Epithelial cell of proximal tubule (primary cell): Measurements from ENCODE around the gene BMP2K. TPM values are rescaled to one million over a fixed set of nuclear protein-coding genes. Genes with fewer than 3 reads are reported as not detected.

ENCODE experiments used
- DNase-seq: peaks from one replicate; pipeline ENCODE4 v3.0.0-alpha.2; 2011; ENCODE audit warnings: low read depth
- H3K4me3 ChIP-seq: 2 replicates; pipeline ENCODE4 v1.5.1; 2011; ENCODE audit warnings: low read depth, mild to moderate bottlenecking, low read length
- CTCF ChIP-seq: conservative IDR thresholded peaks from 2 replicates; pipeline ENCODE4 v1.5.1; 2012; ENCODE audit warnings: low read depth, mild to moderate bottlenecking, low read length
- total RNA-seq: library from RNA; depleted of rRNA; stranded (reverse); fragments of >200 nt; gene quantifications from 2 replicates; pipeline ENCODE4 v1.2.3, GENCODE V29; 2015

The BMP2K gene
- total RNA-seq, 1 donor from 2014 or later: 11.8 TPM

GRCh38 chr4:78763251-78763650 lies 12.9 kb upstream of the BMP2K start:
- TF ChIP-seq CTCF: no peak
- H3K4me3 ChIP-seq: no peak overlapping the region
- no peak for DNase-seq

- no peak for TF ChIP-seq CTCF
- H3K4me3 ChIP-seq: no peak overlapping the region
- DNase-seq: no peak
These were observed 12.3 kb upstream of the BMP2K start for GRCh38 chr4:78763763-78764387.

- no peak for DNase-seq
- no peak for TF ChIP-seq CTCF
- H3K4me3 ChIP-seq: no peak overlapping the region
These were observed 11.6 kb upstream of the BMP2K start for GRCh38 chr4:78764498-78764961.

- no peak for TF ChIP-seq CTCF
- no peak overlapping the region for H3K4me3 ChIP-seq
- no peak for DNase-seq
These were observed 10.6 kb upstream of the BMP2K start for GRCh38 chr4:78765432-78766006.

GRCh38 chr4:78766026-78766425 lies 10.1 kb upstream of the BMP2K start:
- H3K4me3 ChIP-seq: no peak overlapping the region
- no peak for DNase-seq
- TF ChIP-seq CTCF: no peak

- TF ChIP-seq CTCF: no peak
- DNase-seq: no peak
- H3K4me3 ChIP-seq: no peak overlapping the region
These were observed 9.5 kb upstream of the BMP2K start for GRCh38 chr4:78766650-78767049.

GRCh38 chr4:78767350-78767749 lies 8.8 kb upstream of the BMP2K start:
- DNase-seq: no peak
- H3K4me3 ChIP-seq: no peak overlapping the region
- TF ChIP-seq CTCF: no peak
